ENCODE measurements around the gene FAHD1. TPM values are rescaled to one million over a fixed set of nuclear protein-coding genes. Genes with fewer than 3 reads are reported as not detected.
A peak's percentile ranks its signal among the peaks of the same experiment; 100 is the strongest.

FAHD1 gene
- total and polyA plus RNA-seq, 9 of the 15 experiments (the other 6 are each of a cell fraction or from before 2014, with no cell fraction given) = 2.2 to 20.9 (median 10.7) TPM

DNA sequence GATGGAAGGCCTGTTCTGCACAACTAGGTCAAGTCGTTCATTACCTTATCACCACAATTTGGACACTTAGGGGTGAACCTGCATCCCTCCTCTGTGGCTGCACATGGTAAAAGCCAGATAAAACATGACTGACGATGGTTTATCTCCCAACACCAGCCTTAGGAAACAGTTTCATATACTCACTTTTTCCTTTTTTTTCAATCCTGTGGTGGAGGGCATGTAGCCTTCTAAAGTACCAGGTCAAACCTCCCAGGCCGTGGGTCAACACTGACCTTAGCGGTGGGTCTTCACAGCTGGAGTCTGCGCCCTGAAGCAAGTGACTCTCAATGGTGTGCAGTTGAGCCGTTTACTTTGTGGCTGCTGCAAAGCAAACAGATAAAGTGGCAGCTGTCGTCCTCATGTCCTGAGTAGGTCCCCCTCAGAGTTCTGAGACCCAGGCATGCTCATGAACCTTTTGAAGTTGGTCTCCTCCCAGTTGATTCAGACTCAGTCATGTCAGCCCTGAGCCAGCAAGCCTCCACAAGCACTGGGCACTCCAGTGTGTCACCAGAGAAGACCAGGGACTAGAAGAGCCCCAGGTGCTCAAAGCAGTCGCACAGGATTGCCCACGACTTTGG, 5.9 kb downstream of the FAHD1 start (continued):
- TF ChIP-seq, protein P1, sequence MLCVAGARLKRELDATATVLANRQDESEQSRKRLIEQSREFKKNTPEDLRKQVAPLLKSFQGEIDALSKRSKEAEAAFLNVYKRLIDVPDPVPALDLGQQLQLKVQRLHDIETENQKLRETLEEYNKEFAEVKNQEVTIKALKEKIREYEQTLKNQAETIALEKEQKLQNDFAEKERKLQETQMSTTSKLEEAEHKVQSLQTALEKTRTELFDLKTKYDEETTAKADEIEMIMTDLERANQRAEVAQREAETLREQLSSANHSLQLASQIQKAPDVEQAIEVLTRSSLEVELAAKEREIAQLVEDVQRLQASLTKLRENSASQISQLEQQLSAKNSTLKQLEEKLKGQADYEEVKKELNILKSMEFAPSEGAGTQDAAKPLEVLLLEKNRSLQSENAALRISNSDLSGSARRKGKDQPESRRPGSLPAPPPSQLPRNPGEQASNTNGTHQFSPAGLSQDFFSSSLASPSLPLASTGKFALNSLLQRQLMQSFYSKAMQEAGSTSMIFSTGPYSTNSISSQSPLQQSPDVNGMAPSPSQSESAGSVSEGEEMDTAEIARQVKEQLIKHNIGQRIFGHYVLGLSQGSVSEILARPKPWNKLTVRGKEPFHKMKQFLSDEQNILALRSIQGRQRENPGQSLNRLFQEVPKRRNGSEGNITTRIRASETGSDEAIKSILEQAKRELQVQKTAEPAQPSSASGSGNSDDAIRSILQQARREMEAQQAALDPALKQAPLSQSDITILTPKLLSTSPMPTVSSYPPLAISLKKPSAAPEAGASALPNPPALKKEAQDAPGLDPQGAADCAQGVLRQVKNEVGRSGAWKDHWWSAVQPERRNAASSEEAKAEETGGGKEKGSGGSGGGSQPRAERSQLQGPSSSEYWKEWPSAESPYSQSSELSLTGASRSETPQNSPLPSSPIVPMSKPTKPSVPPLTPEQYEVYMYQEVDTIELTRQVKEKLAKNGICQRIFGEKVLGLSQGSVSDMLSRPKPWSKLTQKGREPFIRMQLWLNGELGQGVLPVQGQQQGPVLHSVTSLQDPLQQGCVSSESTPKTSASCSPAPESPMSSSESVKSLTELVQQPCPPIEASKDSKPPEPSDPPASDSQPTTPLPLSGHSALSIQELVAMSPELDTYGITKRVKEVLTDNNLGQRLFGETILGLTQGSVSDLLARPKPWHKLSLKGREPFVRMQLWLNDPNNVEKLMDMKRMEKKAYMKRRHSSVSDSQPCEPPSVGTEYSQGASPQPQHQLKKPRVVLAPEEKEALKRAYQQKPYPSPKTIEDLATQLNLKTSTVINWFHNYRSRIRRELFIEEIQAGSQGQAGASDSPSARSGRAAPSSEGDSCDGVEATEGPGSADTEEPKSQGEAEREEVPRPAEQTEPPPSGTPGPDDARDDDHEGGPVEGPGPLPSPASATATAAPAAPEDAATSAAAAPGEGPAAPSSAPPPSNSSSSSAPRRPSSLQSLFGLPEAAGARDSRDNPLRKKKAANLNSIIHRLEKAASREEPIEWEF (CRISPR knock-in tag; IDR thresholded peaks at IDR 0.05) = no peak
- peak; percentile 96 for TF ChIP-seq POLR2AphosphoS5 (IDR thresholded peaks at IDR 0.05; ENCODE audit: control insufficient read depth, insufficient read depth, low read depth, low read length)
- TF ChIP-seq ZNF696 (CRISPR knock-in tag; conservative IDR thresholded peaks at IDR 0.05) = no peak
- TF ChIP-seq COPS2 (conservative IDR thresholded peaks at IDR 0.05) = no peak
- peak; percentile 83 to 97; a peak in 3 of 4 replicates for TF ChIP-seq RCOR1 (IDR thresholded peaks at IDR 0.05; ENCODE audit: borderline replicate concordance in 1 of 2, low read depth in 2 of 2, low read length in 2 of 2)
- 0 out of 2 replicates have a peak, but pooled peaks have one; percentile 8 for TF ChIP-seq REST (IDR thresholded peaks at IDR 0.05; ENCODE audit: borderline replicate concordance)
- no peak for TF ChIP-seq REST (CRISPR knock-in tag; IDR thresholded peaks at IDR 0.05; ENCODE audit: low read depth)
- peak; percentile 83 for TF ChIP-seq L3MBTL2 (IDR thresholded peaks at IDR 0.05)
- TF ChIP-seq HLTF (IDR thresholded peaks at IDR 0.05) = peak; percentile 57; the same call in 1 of the 2 replicates
- peak; percentile 86 for TF ChIP-seq CREM (IDR thresholded peaks at IDR 0.05; ENCODE audit: low read depth)
- TF ChIP-seq POLR3G (IDR thresholded peaks at IDR 0.05; ENCODE audit: extremely low read depth, insufficient read length, insufficient replicate concordance) = no peak

Measured in K562 (cell line).